GM19397 (cell line): Measurements from ENCODE around the gene ID2.

ENCODE experiments used
- ATAC-seq: cut with Tn5 transposase; IDR thresholded peaks from one replicate; pipeline ENCODE4 v1.9.1; 2021; ENCODE audit warnings: mild to moderate bottlenecking, moderate library complexity; ENCODE audit not compliant: unreplicated experiment

ID2 gene

GRCh38 chr2:8667896-8668512 lies 13.9 kb upstream of the ID2 start:
- no peak for ATAC-seq

- no peak for ATAC-seq
These were observed 12.6 kb upstream of the ID2 start for GRCh38 chr2:8669157-8669817.

GRCh38 chr2:8670580-8670979 lies 11.3 kb upstream of the ID2 start:
- no peak for ATAC-seq

- no peak for ATAC-seq
These were observed 10.7 kb upstream of the ID2 start for GRCh38 chr2:8671176-8671575.

DNA sequence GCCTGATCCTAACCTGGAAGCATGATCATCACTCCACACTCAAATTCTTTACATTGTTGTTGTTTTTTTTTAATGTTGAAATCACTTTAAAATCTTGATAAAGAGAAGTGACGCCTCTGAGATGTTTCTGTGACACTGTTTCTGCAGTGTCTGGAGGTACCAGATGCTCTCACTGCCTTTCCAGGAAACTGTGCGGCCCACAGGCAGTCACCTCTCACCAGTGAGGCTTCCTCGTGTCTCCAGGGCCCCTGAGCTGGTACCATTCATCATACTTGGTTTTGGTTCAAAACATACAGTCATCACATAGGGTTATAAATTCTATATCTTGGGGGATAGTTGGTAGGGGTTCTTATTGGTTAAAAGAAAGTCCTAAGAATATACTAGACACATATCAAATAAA lies 10.1 kb upstream of the ID2 start:
- no peak for ATAC-seq

DNA sequence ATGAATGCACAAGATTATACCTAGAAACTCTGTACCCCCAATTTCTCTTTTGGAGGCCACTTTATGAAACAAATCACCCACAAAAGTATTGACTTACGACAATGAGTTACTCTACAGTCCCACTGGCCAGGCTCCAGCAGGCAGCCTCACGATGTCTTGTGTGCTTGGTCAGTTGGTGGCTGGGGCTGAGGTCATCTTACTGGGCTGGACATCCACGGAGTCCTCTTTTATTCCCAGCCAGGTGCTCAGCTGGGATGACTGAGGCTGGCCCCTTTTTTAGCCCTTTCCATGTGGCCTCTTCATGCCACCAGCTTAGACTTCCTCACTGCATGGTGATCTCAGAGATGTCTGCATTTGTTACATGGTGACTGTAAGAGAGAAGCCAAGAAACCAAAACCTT lies 8.9 kb upstream of the ID2 start:
- ATAC-seq = no peak

- no peak for ATAC-seq
These were observed 8.5 kb upstream of the ID2 start for GRCh38 chr2:8673381-8673780.

DNA sequence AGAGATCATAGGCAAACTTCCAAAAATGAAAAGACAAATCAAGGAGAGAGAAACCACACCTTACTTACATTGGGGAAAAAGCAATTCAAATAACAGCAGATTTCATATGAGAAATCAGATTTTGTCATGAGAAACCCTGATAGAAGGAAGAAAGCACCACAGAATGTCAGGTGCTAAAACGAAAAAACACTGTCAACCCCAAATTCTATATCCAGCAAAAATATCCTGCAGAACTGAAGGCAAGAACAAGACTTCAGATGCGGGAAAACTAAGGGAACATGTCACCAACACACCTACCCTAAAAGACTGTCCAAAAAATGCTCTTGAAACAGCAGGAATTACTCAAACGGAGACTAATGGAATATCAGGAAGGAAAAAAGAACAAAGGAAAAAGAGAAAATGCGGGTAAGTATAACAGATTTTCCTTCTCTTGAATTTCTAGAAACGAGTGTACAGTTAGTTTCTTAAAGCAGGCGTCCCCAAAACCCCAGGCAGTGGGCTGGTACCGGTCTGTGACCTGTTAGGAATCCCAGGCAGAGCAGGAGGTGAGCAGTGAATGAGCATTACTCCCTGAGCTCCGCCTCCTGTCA lies 7.3 kb upstream of the ID2 start:
- no peak for ATAC-seq

- ATAC-seq = no peak
These were observed 6.3 kb upstream of the ID2 start for GRCh38 chr2:8675543-8675942.

DNA sequence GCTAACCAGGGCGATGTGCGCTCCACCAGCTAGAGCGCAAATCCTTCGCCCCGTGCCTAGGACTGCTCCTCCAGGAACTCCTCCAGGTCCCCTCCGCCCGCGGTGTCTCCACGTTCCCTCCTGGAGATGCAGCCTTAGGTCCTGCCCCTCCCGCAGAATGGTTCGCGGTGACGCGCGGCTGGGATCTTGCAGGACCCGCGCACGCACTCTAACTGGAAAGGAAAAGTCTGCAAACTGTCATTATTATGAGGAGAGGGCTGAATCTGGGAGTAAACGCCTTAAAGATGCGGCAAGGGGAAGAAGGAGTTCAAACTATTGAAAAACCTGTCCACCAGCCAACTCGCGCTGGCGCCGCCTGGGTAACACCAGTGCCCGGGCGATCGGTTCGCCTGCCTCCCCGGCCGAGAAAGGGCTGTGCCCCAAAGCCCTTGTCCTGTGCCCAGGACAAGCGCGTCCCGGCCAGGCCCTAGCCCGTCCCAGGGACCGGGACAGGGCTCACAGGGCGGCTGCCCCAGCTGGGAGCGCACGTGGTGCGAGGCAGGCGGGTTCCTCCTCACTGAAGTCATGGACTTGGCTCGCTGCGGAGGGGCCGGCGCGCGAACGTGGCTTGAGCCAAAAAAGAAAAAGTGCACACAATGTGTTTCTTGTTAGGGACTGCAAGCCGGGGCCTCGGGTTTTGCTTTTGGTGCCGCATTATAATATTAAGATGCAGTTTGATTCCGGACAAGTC lies 5.5 kb upstream of the ID2 start:
- ATAC-seq = no peak

DNA sequence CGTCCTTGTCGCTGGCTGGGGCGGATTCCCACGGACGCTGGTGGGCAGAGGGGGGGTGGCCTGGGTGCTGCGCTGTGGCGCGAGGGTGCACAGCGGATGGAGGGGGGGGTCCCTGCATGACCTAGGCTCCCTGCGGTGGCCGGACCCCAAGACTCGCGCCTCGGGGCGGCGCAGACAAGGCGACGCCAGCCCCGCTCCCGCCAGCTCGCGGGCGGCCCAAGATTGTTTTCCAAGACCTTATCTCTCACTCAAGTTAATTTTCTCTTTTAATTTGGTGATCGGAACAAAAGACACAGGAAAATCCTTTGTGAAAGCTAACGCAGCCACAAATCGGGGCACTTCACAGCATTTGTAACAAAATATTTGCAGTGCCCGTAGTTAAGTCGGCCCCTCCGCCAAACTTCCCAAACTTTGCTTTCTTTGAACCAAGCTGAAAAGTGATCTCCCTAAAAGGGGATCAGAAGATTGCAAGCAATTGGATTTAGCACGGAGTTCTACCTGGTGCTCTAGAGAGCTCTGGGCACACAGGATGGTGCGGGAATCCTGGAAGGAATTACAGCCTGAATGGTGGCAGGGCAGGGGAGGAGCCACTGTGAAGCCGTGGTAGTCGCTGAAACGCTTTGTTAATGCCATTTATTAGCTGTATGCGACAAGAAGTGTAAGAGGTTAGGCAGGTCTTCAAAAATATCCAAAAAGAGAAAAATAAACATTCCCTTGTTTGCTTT lies 4.8 kb upstream of the ID2 start:
- ATAC-seq = no peak

GRCh38 chr2:8677646-8678592 lies 3.9 kb upstream of the ID2 start:
- ATAC-seq = no peak

DNA sequence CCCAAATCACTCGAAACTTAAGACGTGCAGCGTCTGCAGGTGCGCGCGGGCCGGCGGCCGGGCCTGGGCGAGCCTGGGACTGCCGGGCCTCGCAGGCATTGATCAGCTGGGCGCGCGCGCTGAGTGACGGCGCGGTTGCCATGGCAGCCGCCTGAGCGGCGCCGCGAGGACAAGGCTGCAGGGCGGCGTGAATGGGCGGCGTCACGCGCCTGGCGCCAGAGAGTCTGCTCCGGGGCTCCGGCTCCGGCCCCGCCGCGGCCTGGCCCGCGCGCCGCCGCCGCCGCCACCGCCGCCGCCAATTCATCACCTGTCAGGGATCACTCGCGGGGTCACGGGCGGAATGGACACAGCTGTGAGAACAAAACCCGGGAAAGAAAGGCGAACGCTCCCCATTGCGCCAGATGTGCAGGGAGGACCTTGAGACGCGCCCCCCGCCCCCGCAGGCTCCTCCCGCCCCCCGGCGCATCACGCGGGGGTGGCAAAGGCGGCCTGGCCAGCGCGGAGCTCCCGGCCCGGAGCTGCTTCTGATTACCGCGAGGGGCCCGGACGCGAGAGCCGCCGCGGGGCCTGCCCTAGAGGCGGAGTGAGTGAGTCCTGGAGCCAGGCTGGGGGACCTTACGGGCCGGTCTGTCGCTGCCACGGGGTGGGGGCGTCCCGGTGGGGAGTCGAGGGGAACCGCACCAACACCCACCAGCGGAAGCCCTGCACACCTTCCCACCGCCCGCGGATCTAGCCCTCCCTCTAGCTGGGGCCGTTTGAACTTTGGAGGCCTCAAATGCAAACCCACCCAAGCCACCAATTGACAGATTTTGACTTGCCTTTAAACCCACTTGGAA lies 2.9 kb upstream of the ID2 start:
- peak; percentile 72 for ATAC-seq

DNA sequence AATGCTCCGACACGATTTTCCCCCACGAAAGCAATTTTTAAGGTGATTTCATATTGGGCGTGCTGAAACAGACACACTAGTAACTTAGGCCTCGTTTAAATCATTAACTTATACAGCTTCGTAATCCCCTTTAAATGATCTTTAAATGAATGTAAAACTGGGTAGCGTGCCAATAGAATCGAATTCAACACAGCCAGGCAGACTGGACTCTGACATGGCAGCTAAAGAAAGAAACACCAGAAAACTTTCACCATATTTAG lies 2.4 kb upstream of the ID2 start:
- ATAC-seq = no peak

- ATAC-seq = no peak
These were observed 1.8 kb upstream of the ID2 start for GRCh38 chr2:8679827-8680731.

GRCh38 chr2:8680822-8681760 lies 765 bp upstream of the ID2 start:
- ATAC-seq = no peak
